ENCODE data around the gene ANKH.

GRCh38 chr5:14850419-14851049 is 21.0 kb downstream of the ANKH start:
- TF ChIP-seq POLR2A (IDR thresholded peaks at IDR 0.05): no peak
- TF ChIP-seq CTCF (IDR thresholded peaks at IDR 0.05): no peak
